Adrenal gland (tissue), 5 donors: Measurements from ENCODE around the gene KIRREL3.

ENCODE experiments used
- CTCF ChIP-seq, 6 experiments: fragments of 450-650 bp in 4 of 6; fragments of 200-600 bp in 2 of 6; sonication (generic) in 1 of 6; IDR thresholded peaks; 1 replicate in 5 of 6; 2 replicates in 1 of 6; pipeline versions ENCODE4 v1.5.1 to v1.8.0; 2016 to 2021; ENCODE audit warnings: antibody characterized with exemption in 6 of 6, mild to moderate bottlenecking in 2 of 6, moderate library complexity in 1 of 6
- POLR2A ChIP-seq, 2 donors: fragments of 450-650 bp; IDR thresholded peaks; one replicate each; pipeline ENCODE4 v1.6.1; 2017; ENCODE audit warnings: antibody characterized with exemption in 2 of 2, mild to moderate bottlenecking in 2 of 2, moderate library complexity in 1 of 2
- donor health status: DM: no; HTN: no; CAD: no.

- no peak for TF ChIP-seq CTCF (IDR thresholded peaks at IDR 0.05)
- no peak for TF ChIP-seq POLR2A (IDR thresholded peaks at IDR 0.05)
Measured at GRCh38 chr11:126564566-126564965, 436.0 kb downstream of the KIRREL3 start.
